K562 (cell line): ENCODE data around the gene ITPRIPL1. TPM values are rescaled to one million over a fixed set of nuclear protein-coding genes. Genes with fewer than 3 reads are reported as not detected.
A peak's percentile ranks its signal among the peaks of the same experiment; 100 is the strongest.

ENCODE experiments used
- ATAC-seq: fragments of 200-7000 bp; cut with Tn5 transposase; 3 replicates; pipeline ENCODE4 v1.9.1; 2020; ENCODE audit warnings: moderate library complexity
- BruUV-seq: library from RNA; stranded (reverse); fragments of 400-500 nt; replicated peaks from 2 replicates; lab custom pipeline; 2021; lab: Mats Ljungman, UMichigan
- CTCF ChIA-PET: fragments of 300-600 bp; formaldehyde crosslinking; extraction: SDS; loops from one replicate; lab custom pipeline; 2021; ENCODE audit warnings: low intra/inter-chr PET ratio; lab: Yijun Ruan, JAX
- POLR2A ChIA-PET: fragments of 300-600, 350-650 bp; sonication (Branson Sonifier 250); formaldehyde crosslinking; extraction: SDS; loops from one replicate; lab custom pipeline; 2021; ENCODE audit warnings: antibody characterized with exemption, inconsistent platforms; lab: Yijun Ruan, JAX
- DNase-seq, 4 experiments: peaks; one replicate each; pipeline versions ENCODE4 v3.0.0 to v3.0.0-alpha.2; 2011 to 2018; ENCODE audit warnings: low spot score in 3 of 4, mixed read lengths in 3 of 4; ENCODE audit errors: extremely low read depth in 1 of 4
- FAIRE-seq: peaks from 2 replicates; lab custom pipeline; 2011; peaks lifted over from hg19 to GRCh38; lab: Jason Lieb, UNC
- H2AFZ ChIP-seq: 2 replicates; pipeline ENCODE4 v1.6.0; 2011; ENCODE audit warnings: low read depth, low read length, control low read depth, inconsistent platforms
- H3K27ac ChIP-seq: fragments of 200-600 bp; 3 replicates; pipeline ENCODE4 v1.8.0; 2011; ENCODE audit warnings: low read depth, mild to moderate bottlenecking, control low read depth, inconsistent platforms, low read length, moderate library complexity, mixed read lengths; ENCODE audit errors: extremely low read depth
- H3K27me3 ChIP-seq, 2 experiments: fragments of 300-600 bp in 1 of 2; 2 replicates in 1 of 2; 3 replicates in 1 of 2; pipeline versions ENCODE4 v1.6.0 to v1.8.0; 2011; ENCODE audit warnings: inconsistent platforms in 2 of 2, low read length in 2 of 2, mild to moderate bottlenecking in 1 of 2, mixed read lengths in 1 of 2, moderate library complexity in 1 of 2; ENCODE audit not compliant: control insufficient read depth in 2 of 2, insufficient read depth in 2 of 2
- H3K36me3 ChIP-seq: fragments of 300-600 bp; 3 replicates; pipeline ENCODE4 v1.8.0; 2011; ENCODE audit warnings: mild to moderate bottlenecking, low read length, inconsistent platforms; ENCODE audit not compliant: control insufficient read depth, insufficient read depth
- H3K4me1 ChIP-seq, 2 experiments: fragments of 200-600 bp in 1 of 2; replicated peaks in 1 of 2; 2 replicates in 1 of 2; 3 replicates in 1 of 2; pipeline versions ENCODE4 v1.5.1 to v1.8.0; 2011; ENCODE audit warnings: inconsistent platforms in 2 of 2, low read length in 2 of 2, mild to moderate bottlenecking in 1 of 2, mixed read lengths in 1 of 2, moderate library complexity in 1 of 2; ENCODE audit not compliant: control insufficient read depth in 2 of 2, insufficient read depth in 2 of 2
- H3K4me2 ChIP-seq: 2 replicates; pipeline ENCODE4 v1.6.1; 2011; ENCODE audit warnings: low read length, control low read depth, inconsistent platforms, mixed read lengths; ENCODE audit not compliant: insufficient read depth
- H3K4me3 ChIP-seq: fragments of 200-600 bp; sonication (generic), shearing (Covaris generic); 2 replicates; pipeline ENCODE4 v1.5.1; 2016; ENCODE audit warnings: control low read depth, inconsistent platforms
- H3K79me2 ChIP-seq: fragments of 200-600 bp; 3 replicates; pipeline ENCODE4 v1.8.0; 2011; ENCODE audit warnings: low read length, inconsistent platforms; ENCODE audit not compliant: control insufficient read depth, insufficient read depth
- H3K9ac ChIP-seq, 2 experiments: 2 replicates each; pipeline versions ENCODE4 v1.6.0 to v1.6.1; 2011; ENCODE audit warnings: low read depth in 2 of 2, low read length in 2 of 2, control low read depth in 1 of 2, inconsistent platforms in 1 of 2, mild to moderate bottlenecking in 1 of 2, mixed read lengths in 1 of 2; ENCODE audit not compliant: insufficient read depth in 1 of 2
- H3K9me1 ChIP-seq: one replicate; pipeline ENCODE4 v1.6.0; 2011; ENCODE audit warnings: inconsistent platforms, mild to moderate bottlenecking, low read length, moderate library complexity; ENCODE audit not compliant: control insufficient read depth, insufficient read depth
- H3K9me3 ChIP-seq: replicated peaks from 2 replicates; pipeline ENCODE4 v1.5.1; 2011; ENCODE audit warnings: low read depth, low read length, inconsistent platforms; ENCODE audit not compliant: control insufficient read depth, insufficient read depth
- H4K20me1 ChIP-seq: replicated peaks from 2 replicates; pipeline ENCODE4 v1.6.1; 2011; ENCODE audit warnings: low read length, inconsistent platforms, mixed read lengths; ENCODE audit not compliant: control insufficient read depth, insufficient read depth
- CREB3L1 ChIP-seq: fragments of 450-650 bp; IDR thresholded peaks from 2 replicates; pipeline ENCODE4 v1.6.1; 2014; ENCODE audit warnings: low read depth, mild to moderate bottlenecking, moderate library complexity, borderline replicate concordance
- HDAC2 ChIP-seq: fragments of 450-650 bp; IDR thresholded peaks from 2 replicates; pipeline ENCODE4 v1.6.1; 2016; ENCODE audit warnings: mild to moderate bottlenecking
- LARP7 ChIP-seq: fragments of 450-650 bp; IDR thresholded peaks from 2 replicates; pipeline ENCODE4 v1.6.1; 2016
- MXI1 ChIP-seq: IDR thresholded peaks from 2 replicates; pipeline ENCODE4 v1.6.1; 2011; ENCODE audit warnings: low read depth, mild to moderate bottlenecking, improper control_type of control experiment, low read length
- RBM14 ChIP-seq: fragments of 200-400 bp; formaldehyde crosslinking; IDR thresholded peaks from 2 replicates; pipeline ENCODE4 v1.6.1; 2018; ENCODE audit warnings: low read depth, mild to moderate bottlenecking, low read length, moderate library complexity, borderline replicate concordance; ENCODE audit not compliant: insufficient read depth
- RBM39 ChIP-seq: fragments of 200-400 bp; formaldehyde crosslinking; optimal IDR thresholded peaks from 2 replicates; pipeline ENCODE3; 2018; ENCODE audit warnings: low read depth, low read length
- XRCC3 ChIP-seq: fragments of 450-650 bp; IDR thresholded peaks from 2 replicates; pipeline ENCODE4 v1.6.1; 2017; ENCODE audit warnings: mild to moderate bottlenecking, moderate library complexity
- ZBTB8A ChIP-seq: fragments of 450-650 bp; IDR thresholded peaks from 2 replicates; pipeline ENCODE4 v1.6.1; 2018; ENCODE audit warnings: mild to moderate bottlenecking, moderate library complexity; ENCODE audit not compliant: partially characterized antibody
- ZC3H8 ChIP-seq: fragments of 450-650 bp; IDR thresholded peaks from 2 replicates; pipeline ENCODE4 v1.6.1; 2017
- ZNF512 ChIP-seq: IDR thresholded peaks from 2 replicates; pipeline ENCODE4 v1.6.1; 2016; ENCODE audit warnings: missing genetic modification characterization, missing compliant biosample characterization
- ZNF609 ChIP-seq: sonication (generic); formaldehyde crosslinking; IDR thresholded peaks from 2 replicates; pipeline ENCODE4 v1.8.1; 2023; ENCODE audit warnings: missing genetic modification reagents, mild to moderate bottlenecking, borderline replicate concordance
- WGBS: fragments of 100-300 bp; shearing (Covaris generic); methylation state at CpG from one replicate; pipeline ENCODE4 v1.1.6; 2016; ENCODE audit warnings: low coverage, mixed read lengths; ENCODE audit not compliant: insufficient coverage; ENCODE audit errors: missing lambda C conversion rate; 5-methylcytosine and 5-hydroxymethylcytosine counted together
- in situ Hi-C: fragments of 300-500 bp; cut with MboI; formaldehyde crosslinking; loops from 4 replicates; pipeline ENCODE4 v1.15.0; 2018; ENCODE audit warnings: inconsistent platforms, mixed read lengths
- intact Hi-C: fragments of 100-400 bp; cut with micrococcal nuclease; formaldehyde crosslinking; loops from 2 replicates; pipeline ENCODE4 v1.14.2; 2022
- polyA plus RNA-seq, 8 experiments: library from polyadenylated mRNA; depleted of rRNA in 4 of 8; stranded (reverse) in 5 of 8; unstranded in 3 of 8; fragments of >200 nt; fragmentation: Nextera tagmentation in 2 of 8; fragmentation: Illumina TruSeq in 1 of 8; extraction: Ambion mirVana in 2 of 8; extraction: Trizol in 1 of 8; gene quantifications; 2 replicates each; pipeline versions ENCODE4 v1.2.1 to v1.2.3, GENCODE V29; 2011 to 2014; ENCODE audit warnings: inconsistent platforms in 1 of 8, missing spikeins in 1 of 8
- total RNA-seq, 7 experiments: library from RNA; depleted of rRNA in 6 of 7; stranded (reverse); fragments of >200 nt in 6 of 7; fragmentation: Illumina TruSeq in 2 of 7; extraction: Trizol in 2 of 7; gene quantifications; 2 replicates each; pipeline versions ENCODE4 v1.2.1 to v1.2.3, GENCODE V29; 2011 to 2021; ENCODE audit warnings: low replicate concordance in 1 of 7

The ITPRIPL1 gene
- total and polyA plus RNA-seq, 9 of the 15 experiments (the other 6 are each of a cell fraction or from before 2014, with no cell fraction given): 0.99 to 9.0 (median 6.4) TPM

- Histone ChIP-seq H3K4me3 (no peak overlapping the region), H3K27me3 (no peaks in the 10 kb centered on the region), H2AFZ (no peak overlapping the region), H3K27ac (no peak overlapping the region), H3K4me1 (peaks cover 6 to 20% of the 10 kb centered on the region in 2 experiments), H3K36me3 (peaks cover 94% of the 10 kb centered on the region), H3K9me1 (no peaks in the 10 kb centered on the region), H3K9ac (no peak overlapping the region), H3K4me2 (no peak overlapping the region), H3K9me3 (no peaks in the 10 kb centered on the region), H3K79me2 (peaks cover 26% of the 10 kb centered on the region), H4K20me1 (peaks cover 5% of the 10 kb centered on the region)
- ChIA-PET CTCF (no interaction called here), POLR2A (interaction anchor here (0.6 to 1.3 kb wide), 3 partner anchors 10 to 1487 kb away, joined by 3 to 7 read pairs (median 4); partner anchors contain the start of gene NCAPH)
- FAIRE-seq (no peak), DNase-seq (no peak), ATAC-seq (peak; percentile 73)
- in situ Hi-C loops (no loop called here), intact Hi-C loops (no loop called here)
- WGBS: 77% methylated on average over 3 of the region's 4 CpGs
- TF ChIP-seq XRCC3 (no peak), ZNF512 (tag) (no peak), RBM39 (no peak), ZBTB8A (no peak), HDAC2 (no peak), ZNF609 (no peak), MXI1 (no peak), CREB3L1 (no peak), LARP7 (no peak), ZC3H8 (no peak), RBM14 (no peak)
- BruUV-seq: no TSS peak
Observed at GRCh38 chr2:96345438-96345837, 20.3 kb downstream of the ITPRIPL1 start.
